ENCODE results near the gene RHBG. TPM values are rescaled to one million over a fixed set of nuclear protein-coding genes. Genes with fewer than 3 reads are reported as not detected.

Gene RHBG
- total and polyA plus RNA-seq, 2 donors (not counting 1 experiment from before 2014, with no cell fraction given), result not detected

- Mint-ChIP-seq H3K27ac (peak overlapping the region; percentile 21), H3K27me3 (peaks cover 84% of the 10 kb centered on the region), H3K4me3 (peak overlapping the region; percentile 92), H3K9me3 (ENCODE audit: insufficient read depth) (no peaks in the 10 kb centered on the region), H3K4me1 (peaks cover 28% of the 10 kb centered on the region)
- ATAC-seq (ENCODE audit: low read depth) (peak; percentile 73), DNase-seq (peak; percentile 79)
- H3K27ac ChIP-seq (ENCODE audit: low read length in 2 of 2), result no peak overlapping the region
- no peaks in the 10 kb centered on the region for H3K36me3 ChIP-seq (replicated peaks in 1 of 2; ENCODE audit: control extremely low read depth in 1 of 2, control insufficient read depth in 1 of 2, extremely low read depth in 1 of 2, insufficient read depth in 2 of 2, low read length in 1 of 2)
- H3K4me3 ChIP-seq (ENCODE audit: control extremely low read depth in 1 of 5, extremely low read depth in 1 of 5, insufficient read depth in 1 of 5, low read depth in 2 of 5, low read length in 4 of 5), result peak overlapping the region in 4 of 5 experiments; percentile 41 to 65 (median 61)
- TF ChIP-seq CTCF (IDR thresholded peaks at IDR 0.05), result no peak
- TF ChIP-seq EZH2 (IDR thresholded peaks at IDR 0.05; ENCODE audit: borderline replicate concordance, insufficient read depth, low read depth, low read length, poor library complexity, severe bottlenecking), result no peak
- POLR2A ChIA-PET, result no interaction called here
- peak overlapping the region; percentile 96 for H3K4me2 ChIP-seq (replicated peaks; ENCODE audit: low read depth, low read length, poor library complexity, severe bottlenecking)
- peaks cover 0 to 82% (median 44%) of the 10 kb centered on the region in 4 experiments for H3K27me3 ChIP-seq (replicated peaks in 1 of 4; ENCODE audit: control extremely low read depth in 1 of 4, control insufficient read depth in 3 of 4, insufficient read depth in 4 of 4, low read length in 3 of 4)
- no peaks in the 10 kb centered on the region for H4K20me1 ChIP-seq (ENCODE audit: control insufficient read depth, insufficient read depth, low read length, poor library complexity, severe bottlenecking)
- intact Hi-C loops (cut with micrococcal nuclease), result loop anchor here (2.0 kb wide), 1 partner anchor 18 kb away; no protein-coding TSS in a partner anchor
- CTCF ChIA-PET, result interaction anchor here (4.4 kb wide), 1 partner anchor 35 kb away, joined by 21 read pairs; no protein-coding TSS in a partner anchor
- peaks cover 27 to 29% of the 10 kb centered on the region in 2 donors for H3K4me1 ChIP-seq (ENCODE audit: control insufficient read depth in 2 of 2, insufficient read depth in 2 of 2, low read length in 2 of 2)
- H3K9me3 ChIP-seq (ENCODE audit: control extremely low read depth in 1 of 3, control insufficient read depth in 2 of 3, insufficient read depth in 1 of 3, low read length in 2 of 3), result peaks cover 0 to 14% (median 0%) of the 10 kb centered on the region in 3 donors
- H3K9ac ChIP-seq (ENCODE audit: low read length), result peak overlapping the region; percentile 71
- WGBS (ENCODE audit: insufficient coverage), result 2% methylated on average over 69 of the region's 69 CpGs
- peak overlapping the region; percentile 78 for H2AFZ ChIP-seq (ENCODE audit: insufficient read depth, low read depth, low read length, poor library complexity, severe bottlenecking)
- no peaks in the 10 kb centered on the region for H3K79me2 ChIP-seq (ENCODE audit: control insufficient read depth, insufficient read depth, low read length)
Observed at GRCh38 chr1:156421062-156421938, 52.3 kb downstream of the RHBG start.

Data from B cell (primary cell).